ENCODE data around the gene COX10.
"Not testable (repeated sequence)": the region's sequence is repeated elsewhere in the genome, so short reads cannot be mapped to it uniquely, and the experiment has no call there.

The COX10 gene

GRCh38 chr17:14125518-14126137 lies 56.3 kb downstream of the COX10 start:
- no peak for DNase-seq

GRCh38 chr17:14133104-14133503 lies 63.8 kb downstream of the COX10 start:
- no peak for DNase-seq

- DNase-seq: no peak
These were observed 65.2 kb downstream of the COX10 start for GRCh38 chr17:14134456-14134855.

- no peak for DNase-seq
These were observed 66.7 kb downstream of the COX10 start for GRCh38 chr17:14135906-14136590.

GRCh38 chr17:14138649-14139048 lies 69.3 kb downstream of the COX10 start:
- DNase-seq: no peak

GRCh38 chr17:14143688-14144087 lies 74.4 kb downstream of the COX10 start:
- DNase-seq: no peak

GRCh38 chr17:14144508-14144907 lies 75.2 kb downstream of the COX10 start:
- no peak for DNase-seq

GRCh38 chr17:14149751-14150150 lies 80.4 kb downstream of the COX10 start:
- no peak for DNase-seq

- no peak for DNase-seq
These were observed 81.3 kb downstream of the COX10 start for GRCh38 chr17:14150619-14151018.

- no peak for DNase-seq
These were observed 83.4 kb downstream of the COX10 start for GRCh38 chr17:14152721-14153120.

- DNase-seq: no peak
These were observed 84.1 kb downstream of the COX10 start for GRCh38 chr17:14153374-14153773.

- DNase-seq: no peak
These were observed 87.4 kb downstream of the COX10 start for GRCh38 chr17:14156689-14157088.

- no peak for DNase-seq
These were observed 88.5 kb downstream of the COX10 start for GRCh38 chr17:14157822-14158221.

GRCh38 chr17:14158707-14159106 lies 89.4 kb downstream of the COX10 start:
- DNase-seq: no peak

- DNase-seq: no peak
These were observed 92.1 kb downstream of the COX10 start for GRCh38 chr17:14161419-14161818.

- DNase-seq: no peak
These were observed 96.3 kb downstream of the COX10 start for GRCh38 chr17:14165616-14166015.

- not testable (repeated sequence) for DNase-seq
These were observed 98.5 kb downstream of the COX10 start for GRCh38 chr17:14167831-14168230.

- no peak for DNase-seq
These were observed 99.3 kb downstream of the COX10 start for GRCh38 chr17:14168582-14168981.

- no peak for DNase-seq
These were observed 100.0 kb downstream of the COX10 start for GRCh38 chr17:14169287-14169686.

- no peak for DNase-seq
These were observed 100.6 kb downstream of the COX10 start for GRCh38 chr17:14169901-14170300.

GRCh38 chr17:14176989-14177388 lies 107.7 kb downstream of the COX10 start:
- DNase-seq: not testable (repeated sequence)

- not testable (repeated sequence) for DNase-seq
These were observed 108.5 kb downstream of the COX10 start for GRCh38 chr17:14177801-14178200.

GRCh38 chr17:14179951-14180350 lies 110.6 kb downstream of the COX10 start:
- DNase-seq: not testable (repeated sequence)

- DNase-seq: not testable (repeated sequence)
These were observed 112.8 kb downstream of the COX10 start for GRCh38 chr17:14182084-14182483.

GRCh38 chr17:14184536-14184935 lies 115.2 kb downstream of the COX10 start:
- DNase-seq: not testable (repeated sequence)

All from SW 1271 (cell line).